GM12892 (cell line): ENCODE results near the gene LOX.

Experiments
- DNase-seq: peaks from one replicate; pipeline ENCODE4 v3.0.0; 2011; ENCODE audit not compliant: insufficient read length
- FAIRE-seq: peaks from 2 replicates; lab custom pipeline; 2011; peaks lifted over from hg19 to GRCh38; lab: Jason Lieb, UNC
- POLR2A ChIP-seq: IDR thresholded peaks from 2 replicates; pipeline ENCODE4 v1.6.1; 2011; ENCODE audit warnings: low read depth, low read length, control low read depth
- POLR2AphosphoS5 ChIP-seq: IDR thresholded peaks from 2 replicates; pipeline ENCODE4 v1.6.1; 2011; ENCODE audit warnings: low read depth, low read length, control low read depth
- TAF1 ChIP-seq: IDR thresholded peaks from 2 replicates; pipeline ENCODE4 v1.6.1; 2011; ENCODE audit warnings: low read depth, mild to moderate bottlenecking, control low read depth, low read length, borderline replicate concordance

The LOX gene

GRCh38 chr5:122035913-122036312 is 42.1 kb downstream of the LOX start:
- FAIRE-seq: no peak
- no peak for DNase-seq
- TF ChIP-seq TAF1 (no peak), POLR2AphosphoS5 (no peak), POLR2A (no peak)

GRCh38 chr5:122031836-122032235 is 46.2 kb downstream of the LOX start:
- DNase-seq (no peak), FAIRE-seq (no peak)
- TF ChIP-seq POLR2AphosphoS5 (no peak), TAF1 (no peak), POLR2A (no peak)

GRCh38 chr5:122030251-122030650 is 47.8 kb downstream of the LOX start:
- TF ChIP-seq POLR2A: no peak
- TF ChIP-seq POLR2AphosphoS5: no peak
- TF ChIP-seq TAF1: no peak
- FAIRE-seq (no peak), DNase-seq (no peak)

- DNase-seq (no peak), FAIRE-seq (no peak)
- TF ChIP-seq POLR2AphosphoS5 (no peak), TAF1 (no peak), POLR2A (no peak)
Observed at GRCh38 chr5:122029818-122030217, 48.2 kb downstream of the LOX start.

GRCh38 chr5:122022966-122023365 is 55.1 kb downstream of the LOX start:
- no peak for DNase-seq
- FAIRE-seq: no peak
- TF ChIP-seq TAF1: no peak
- no peak for TF ChIP-seq POLR2A
- TF ChIP-seq POLR2AphosphoS5: no peak

GRCh38 chr5:122019919-122020590 is 58.0 kb downstream of the LOX start:
- FAIRE-seq: no peak

GRCh38 chr5:122015471-122015870 is 62.6 kb downstream of the LOX start:
- DNase-seq (no peak), FAIRE-seq (no peak)
- TF ChIP-seq POLR2A (no peak), TAF1 (no peak)

More at GRCh38 chr5:122019919-122020590, 58.0 kb downstream of the LOX start:
- no peak for DNase-seq
- TF ChIP-seq TAF1 (no peak), POLR2AphosphoS5 (no peak), POLR2A (no peak)

- no peak for DNase-seq
- FAIRE-seq: no peak
- TF ChIP-seq TAF1 (no peak), POLR2AphosphoS5 (no peak), POLR2A (no peak)
Observed at GRCh38 chr5:122014236-122014935, 63.7 kb downstream of the LOX start.
